SH-SY5Y (cell line): ENCODE data around the gene TYW1.

Experiments used
- GATA2 ChIP-seq: IDR thresholded peaks from 2 replicates; pipeline ENCODE4 v1.6.1; 2011; ENCODE audit warnings: mild to moderate bottlenecking, low read depth, low read length
- GATA3 ChIP-seq: IDR thresholded peaks from 2 replicates; pipeline ENCODE4 v1.6.1; 2011; ENCODE audit warnings: low read depth, mild to moderate bottlenecking, low read length, moderate library complexity

DNA sequence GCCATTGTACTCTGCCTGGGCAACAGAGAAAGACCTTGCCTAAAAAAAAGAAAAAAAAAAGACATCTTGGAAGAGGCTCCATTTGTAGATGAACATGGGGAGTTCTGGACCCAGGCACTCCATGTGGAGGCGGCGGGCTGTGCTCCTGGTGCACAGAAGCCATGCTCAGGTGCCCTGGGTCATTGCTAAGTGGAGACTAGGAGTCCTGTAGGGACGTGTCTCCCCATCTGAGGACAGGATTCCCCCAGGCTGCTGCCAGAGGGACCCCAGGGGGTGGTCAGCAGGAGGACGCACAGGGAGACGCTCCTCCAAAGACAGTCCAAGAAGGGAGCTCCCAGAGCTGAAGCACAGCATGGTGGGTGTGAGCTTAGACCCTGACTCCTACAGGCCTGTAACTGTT, 35.5 kb upstream of the TYW1 start:
- TF ChIP-seq GATA3 (no peak), GATA2 (no peak)
